Measurements from ENCODE around the gene ZBTB7C. TPM values are rescaled to one million over a fixed set of nuclear protein-coding genes. Genes with fewer than 3 reads are reported as not detected.

Gene ZBTB7C
- total and polyA plus RNA-seq, 2 of the 8 experiments (the other 6 are each of a cell fraction or from before 2014, with no cell fraction given) = 0.15 to 0.45 TPM

DNA sequence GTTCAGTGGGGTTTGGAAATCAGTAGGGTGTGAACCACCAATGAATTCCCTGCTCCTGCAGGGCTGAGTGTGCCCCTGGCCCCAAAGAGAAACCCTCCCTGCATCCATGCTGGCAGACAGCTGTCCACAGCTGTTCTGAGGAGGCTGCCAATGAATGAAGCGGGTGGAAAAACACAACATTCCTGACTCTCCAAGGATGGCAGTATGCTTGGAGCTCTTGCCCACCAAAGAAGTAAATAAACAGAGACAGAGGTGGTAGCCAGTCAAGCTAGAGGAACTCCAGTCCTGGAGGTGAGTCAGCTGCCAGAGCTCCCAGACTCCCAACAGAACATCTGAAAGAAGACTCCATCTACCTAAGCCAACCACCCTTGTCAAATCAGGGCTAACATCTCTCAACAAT lies 6.2 kb downstream of the ZBTB7C start:
- H3K36me3 ChIP-seq (ENCODE audit: control insufficient read depth in 2 of 4, insufficient read depth in 4 of 4, low read length in 3 of 4) = no peaks in the 10 kb centered on the region
- peaks cover 2 to 18% (median 6%) of the 10 kb centered on the region in 4 experiments; a peak in 5 of 7 replicates for H3K4me1 ChIP-seq (replicated peaks in 1 of 4; ENCODE audit: control insufficient read depth in 3 of 4, insufficient read depth in 4 of 4, low read length in 3 of 4)
- H4K8ac ChIP-seq (ENCODE audit: extremely low read depth, insufficient read depth, low read length) = no peak overlapping the region
- no peak overlapping the region for H2BK5ac ChIP-seq (ENCODE audit: low read depth, low read length)
- DNase-seq (ENCODE audit: low read depth in 1 of 2, low spot score in 2 of 2) (no peak), FAIRE-seq (no peak)
- peaks cover 15 to 30% (median 26%) of the 10 kb centered on the region in 4 experiments for H3K27me3 ChIP-seq (replicated peaks in 1 of 4; ENCODE audit: control insufficient read depth in 3 of 4, extremely low read depth in 1 of 4, insufficient read depth in 3 of 4, low read length in 3 of 4)
- H3K14ac ChIP-seq (ENCODE audit: insufficient read length) = no peak overlapping the region
- no peaks in the 10 kb centered on the region for H3K79me1 ChIP-seq (ENCODE audit: low read depth, low read length)
- WGBS, 2 experiments (ENCODE audit: extremely low coverage in 1 of 2, insufficient coverage in 1 of 2, insufficient read length in 1 of 2, insufficient replicate concordance in 2 of 2, low coverage in 1 of 2, low lambda C conversion rate in 2 of 2, missing lambda C conversion rate in 1 of 2) = 100% methylated on average over 1 of the region's 1 CpG; no CpG with 5 or more reads in 1 of the 2 experiments
- no peak overlapping the region for H3K9ac ChIP-seq (replicated peaks in 1 of 4; ENCODE audit: extremely low read depth in 1 of 4, low read depth in 3 of 4, low read length in 3 of 4)
- no peak overlapping the region for H4K91ac ChIP-seq (replicated peaks; ENCODE audit: insufficient read length, low read length)
- no peak overlapping the region for H2BK20ac ChIP-seq (ENCODE audit: low read length)
- H2BK120ac ChIP-seq (replicated peaks; ENCODE audit: low read depth, low read length) = no peak overlapping the region
- no peak overlapping the region for H3K23ac ChIP-seq (ENCODE audit: insufficient read length)
- no peaks in the 10 kb centered on the region for H3K9me3 ChIP-seq (ENCODE audit: insufficient read depth in 2 of 2, low read depth in 1 of 2, low read length in 1 of 2)
- H2BK12ac ChIP-seq (ENCODE audit: low read depth, low read length) = no peak overlapping the region
- no peak overlapping the region for H3K27ac ChIP-seq (ENCODE audit: low read depth, low read length)
- no peaks in the 10 kb centered on the region for H3K79me2 ChIP-seq (ENCODE audit: control insufficient read depth in 1 of 2, insufficient read depth in 2 of 2, low read length in 2 of 2)
- no peak overlapping the region for H3K4me2 ChIP-seq (ENCODE audit: insufficient read depth in 1 of 2, low read depth in 2 of 2, low read length in 2 of 2)
- H4K20me1 ChIP-seq (replicated peaks in 1 of 2; ENCODE audit: control insufficient read depth in 1 of 2, insufficient read depth in 2 of 2, low read length in 2 of 2) = peaks cover 0 to 3% of the 10 kb centered on the region in 2 experiments
- CTCF ChIA-PET (ENCODE audit: partially characterized antibody) = interaction anchor here (1.0 to 2.0 kb wide), 4 partner anchors 10 to 172 kb away, joined by 3 to 7 read pairs (median 5); no protein-coding TSS in a partner anchor
- H3K18ac ChIP-seq (ENCODE audit: extremely low read depth, low read length) = no peak overlapping the region
- peaks cover under 1% of the 10 kb centered on the region; the same call in 1 of the 2 replicates for H3K23me2 ChIP-seq (ENCODE audit: low read depth, low read length)
- H3K56ac ChIP-seq (replicated peaks; ENCODE audit: insufficient read length, low read depth, low read length) = no peak overlapping the region
- H2AK5ac ChIP-seq (ENCODE audit: low read depth, low read length) = no peak overlapping the region
- H3K4me3 ChIP-seq (ENCODE audit: extremely low read depth in 1 of 4, insufficient read depth in 2 of 4, low read depth in 3 of 4, low read length in 4 of 4) = no peak overlapping the region
- TF ChIP-seq TCF12 (IDR thresholded peaks at IDR 0.05; ENCODE audit: low read depth, low read length) (no peak), SIX5 (IDR thresholded peaks at IDR 0.05; ENCODE audit: low read depth, low read length) (no peak), TEAD4 (IDR thresholded peaks at IDR 0.05; ENCODE audit: low read depth, low read length) (no peak), CEBPB (IDR thresholded peaks at IDR 0.05; ENCODE audit: low read depth, low read length) (no peak), NANOG (IDR thresholded peaks at IDR 0.05; ENCODE audit: insufficient read depth, low read depth, low read length, poor library complexity, severe bottlenecking) (no peak), KDM1A (IDR thresholded peaks at IDR 0.05; ENCODE audit: borderline replicate concordance, low read length) (no peak), CBX5 (IDR thresholded peaks at IDR 0.05; ENCODE audit: low read depth, low read length) (no peak)
- TF ChIP-seq, protein P1, sequence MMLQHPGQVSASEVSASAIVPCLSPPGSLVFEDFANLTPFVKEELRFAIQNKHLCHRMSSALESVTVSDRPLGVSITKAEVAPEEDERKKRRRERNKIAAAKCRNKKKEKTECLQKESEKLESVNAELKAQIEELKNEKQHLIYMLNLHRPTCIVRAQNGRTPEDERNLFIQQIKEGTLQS (IDR thresholded peaks at IDR 0.05; ENCODE audit: insufficient read depth, low read depth, low read length) = no peak
- TF ChIP-seq, protein P2, sequence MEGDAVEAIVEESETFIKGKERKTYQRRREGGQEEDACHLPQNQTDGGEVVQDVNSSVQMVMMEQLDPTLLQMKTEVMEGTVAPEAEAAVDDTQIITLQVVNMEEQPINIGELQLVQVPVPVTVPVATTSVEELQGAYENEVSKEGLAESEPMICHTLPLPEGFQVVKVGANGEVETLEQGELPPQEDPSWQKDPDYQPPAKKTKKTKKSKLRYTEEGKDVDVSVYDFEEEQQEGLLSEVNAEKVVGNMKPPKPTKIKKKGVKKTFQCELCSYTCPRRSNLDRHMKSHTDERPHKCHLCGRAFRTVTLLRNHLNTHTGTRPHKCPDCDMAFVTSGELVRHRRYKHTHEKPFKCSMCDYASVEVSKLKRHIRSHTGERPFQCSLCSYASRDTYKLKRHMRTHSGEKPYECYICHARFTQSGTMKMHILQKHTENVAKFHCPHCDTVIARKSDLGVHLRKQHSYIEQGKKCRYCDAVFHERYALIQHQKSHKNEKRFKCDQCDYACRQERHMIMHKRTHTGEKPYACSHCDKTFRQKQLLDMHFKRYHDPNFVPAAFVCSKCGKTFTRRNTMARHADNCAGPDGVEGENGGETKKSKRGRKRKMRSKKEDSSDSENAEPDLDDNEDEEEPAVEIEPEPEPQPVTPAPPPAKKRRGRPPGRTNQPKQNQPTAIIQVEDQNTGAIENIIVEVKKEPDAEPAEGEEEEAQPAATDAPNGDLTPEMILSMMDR (IDR thresholded peaks at IDR 0.05; ENCODE audit: control extremely low read depth in 1 of 3, insufficient read depth in 1 of 3, low read depth in 1 of 3, low read length in 3 of 3) = no peak
- H2AFZ ChIP-seq (ENCODE audit: low read length) = no peak overlapping the region
- H3K4ac ChIP-seq (replicated peaks; ENCODE audit: insufficient read length, low read depth, low read length) = no peak overlapping the region
- H2BK15ac ChIP-seq (ENCODE audit: low read length) = no peak overlapping the region
- H4K5ac ChIP-seq (ENCODE audit: insufficient read length, low read depth, low read length) = no peak overlapping the region
- POLR2A ChIA-PET (ENCODE audit: partially characterized antibody) = no interaction called here
